MM.1S (cell line): Measurements from ENCODE around the gene OGG1.

ENCODE experiments used
- DNase-seq: peaks from one replicate; pipeline ENCODE4 v3.0.0-alpha.2; 2015
- H2AFZ ChIP-seq: fragments of 300-600 bp; sonication (generic); 2 replicates; pipeline ENCODE4 v1.6.0; 2016; ENCODE audit warnings: antibody characterized with exemption, low read length
- H3F3A ChIP-seq: fragments of 300-600 bp; sonication (generic); 2 replicates; pipeline ENCODE4 v1.6.1; 2016; ENCODE audit warnings: mild to moderate bottlenecking, antibody characterized with exemption, low read length, moderate library complexity, mixed read lengths; ENCODE audit not compliant: insufficient read depth
- H3K27ac ChIP-seq: fragments of 300-600 bp; sonication (generic); 2 replicates; pipeline ENCODE4 v1.5.1; 2016; ENCODE audit warnings: mild to moderate bottlenecking, low read length
- H3K27me3 ChIP-seq: fragments of 300-600 bp; sonication (generic); replicated peaks from 2 replicates; pipeline ENCODE4 v1.6.0; 2016; ENCODE audit warnings: low read length; ENCODE audit not compliant: insufficient read depth
- H3K36me3 ChIP-seq: fragments of 300-600 bp; sonication (generic); replicated peaks from 2 replicates; pipeline ENCODE4 v1.6.1; 2016; ENCODE audit warnings: mild to moderate bottlenecking, low read length, mixed read lengths; ENCODE audit not compliant: insufficient read depth
- H3K4me1 ChIP-seq: fragments of 300-600 bp; sonication (generic); 2 replicates; pipeline ENCODE4 v1.6.1; 2016; ENCODE audit warnings: low read length, mixed read lengths
- H3K4me2 ChIP-seq: fragments of 300-600 bp; sonication (generic); 2 replicates; pipeline ENCODE4 v1.6.0; 2016; ENCODE audit warnings: low read depth, low read length
- H3K4me3 ChIP-seq: fragments of 300-600 bp; sonication (generic); 2 replicates; pipeline ENCODE4 v1.5.1; 2016; ENCODE audit warnings: low read length, mixed read lengths
- H3K79me2 ChIP-seq: fragments of 300-600 bp; sonication (generic); 2 replicates; pipeline ENCODE4 v1.6.1; 2016; ENCODE audit warnings: mixed run types, low read length, mixed read lengths
- H3K9ac ChIP-seq: fragments of 300-600 bp; sonication (generic); 2 replicates; pipeline ENCODE4 v1.6.1; 2016; ENCODE audit warnings: low read length, mixed read lengths
- H3K9me2 ChIP-seq: fragments of 300-600 bp; sonication (generic); replicated peaks from 2 replicates; pipeline ENCODE4 v1.6.1; 2016; ENCODE audit warnings: mild to moderate bottlenecking, low read length, mixed read lengths; ENCODE audit not compliant: insufficient read depth
- H3K9me3 ChIP-seq: fragments of 300-600 bp; sonication (generic); replicated peaks from 2 replicates; pipeline ENCODE4 v1.6.1; 2016; ENCODE audit warnings: mild to moderate bottlenecking, low read length, mixed read lengths; ENCODE audit not compliant: insufficient read depth
- H4K20me1 ChIP-seq: fragments of 300-600 bp; sonication (generic); 2 replicates; pipeline ENCODE4 v1.6.1; 2016; ENCODE audit warnings: mild to moderate bottlenecking, low read length, moderate library complexity, mixed read lengths; ENCODE audit not compliant: insufficient read depth
- CTCF ChIP-seq: fragments of 300-600 bp; sonication (generic); IDR thresholded peaks from 2 replicates; pipeline ENCODE4 v1.5.1; 2016; ENCODE audit warnings: antibody characterized with exemption, low read length, mixed read lengths
- EZH2 ChIP-seq: fragments of 300-600 bp; sonication (generic); optimal IDR thresholded peaks from 2 replicates; pipeline ENCODE3; 2017; ENCODE audit warnings: low read depth, mild to moderate bottlenecking, antibody characterized with exemption, low read length, mixed read lengths
- EZH2phosphoT487 ChIP-seq: fragments of 300-600 bp; sonication (generic); IDR thresholded peaks from 2 replicates; pipeline ENCODE4 v1.6.1; 2018; ENCODE audit warnings: antibody characterized with exemption, low read length

The OGG1 gene

GRCh38 chr3:9721700-9722060 is 28.1 kb upstream of the OGG1 start:
- Histone ChIP-seq H3K9me2 (no peaks in the 10 kb centered on the region), H2AFZ (no peak overlapping the region), H4K20me1 (no peaks in the 10 kb centered on the region), H3K4me1 (no peaks in the 10 kb centered on the region), H3K27me3 (no peaks in the 10 kb centered on the region), H3K9me3 (no peaks in the 10 kb centered on the region), H3F3A (no peaks in the 10 kb centered on the region), H3K36me3 (no peaks in the 10 kb centered on the region), H3K4me2 (no peak overlapping the region), H3K27ac (no peak overlapping the region), H3K79me2 (no peaks in the 10 kb centered on the region), H3K4me3 (no peak overlapping the region), H3K9ac (no peak overlapping the region)
- no peak for TF ChIP-seq EZH2
- TF ChIP-seq EZH2phosphoT487, result no peak
- no peak for TF ChIP-seq CTCF
- DNase-seq, result no peak

- H3K27ac ChIP-seq, result no peak overlapping the region
- no peaks in the 10 kb centered on the region for H3K9me3 ChIP-seq
- H4K20me1 ChIP-seq, result no peaks in the 10 kb centered on the region
Observed at GRCh38 chr3:9725775-9726515, 23.8 kb upstream of the OGG1 start.

GRCh38 chr3:9727041-9727595 is 22.6 kb upstream of the OGG1 start:
- no peaks in the 10 kb centered on the region for H3F3A ChIP-seq
- no peaks in the 10 kb centered on the region for H3K27me3 ChIP-seq
- no peaks in the 10 kb centered on the region for H3K9me2 ChIP-seq
- peak overlapping the region; percentile 34; the same call in 1 of the 2 replicates for H3K4me2 ChIP-seq
- H3K27ac ChIP-seq, result no peak overlapping the region
- no peak overlapping the region for H3K9ac ChIP-seq
- peaks cover 6% of the 10 kb centered on the region for H3K79me2 ChIP-seq
- TF ChIP-seq EZH2phosphoT487 (no peak), EZH2 (no peak), CTCF (peak; percentile 59)
- H3K4me3 ChIP-seq, result peak overlapping the region; percentile 11; the same call in 1 of the 2 replicates
- H3K36me3 ChIP-seq, result no peaks in the 10 kb centered on the region
- H3K9me3 ChIP-seq, result no peaks in the 10 kb centered on the region
- H4K20me1 ChIP-seq, result no peaks in the 10 kb centered on the region
- peak; percentile 61 for DNase-seq
- peak overlapping the region; percentile 61; the same call in 1 of the 2 replicates for H2AFZ ChIP-seq
- no peaks in the 10 kb centered on the region for H3K4me1 ChIP-seq

More at GRCh38 chr3:9725775-9726515, 23.8 kb upstream of the OGG1 start:
- H3K4me2 ChIP-seq, result no peak overlapping the region
- H3K36me3 ChIP-seq, result no peaks in the 10 kb centered on the region
- H3K27me3 ChIP-seq, result no peaks in the 10 kb centered on the region
- H3F3A ChIP-seq, result no peaks in the 10 kb centered on the region
- H3K4me3 ChIP-seq, result no peak overlapping the region
- DNase-seq, result no peak
- TF ChIP-seq EZH2 (no peak), CTCF (no peak), EZH2phosphoT487 (no peak)
- no peaks in the 10 kb centered on the region for H3K79me2 ChIP-seq
- no peak overlapping the region for H2AFZ ChIP-seq
- no peak overlapping the region for H3K9ac ChIP-seq
- no peaks in the 10 kb centered on the region for H3K4me1 ChIP-seq
- no peaks in the 10 kb centered on the region for H3K9me2 ChIP-seq
